HG03469 (cell line): ENCODE data around the gene DMBT1.

Experiments
- ATAC-seq: cut with Tn5 transposase; IDR thresholded peaks from one replicate; pipeline ENCODE4 v1.9.1; 2021; ENCODE audit warnings: mild to moderate bottlenecking, moderate library complexity, moderate number of reproducible peaks; ENCODE audit not compliant: unreplicated experiment

DMBT1 gene

DNA sequence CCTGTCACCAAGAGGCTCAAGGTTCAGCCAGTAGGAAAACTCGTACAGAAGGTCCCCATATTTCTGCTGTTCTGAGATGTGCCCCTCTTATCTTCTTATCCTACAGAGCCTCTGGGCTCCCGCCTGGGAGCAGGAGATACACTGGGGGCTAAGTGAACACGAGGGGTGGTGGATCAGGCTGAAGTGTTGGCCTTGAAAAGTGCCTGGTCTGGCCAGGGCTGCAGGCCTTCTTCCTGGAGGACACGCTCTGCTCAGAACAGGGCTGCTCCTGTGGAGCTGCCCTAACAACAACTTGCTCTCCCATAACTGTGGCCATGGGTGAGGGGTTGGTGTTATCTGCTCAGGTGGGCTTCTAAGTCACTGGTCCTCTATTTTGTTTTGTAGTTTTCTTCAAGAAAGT, 105.4 kb downstream of the DMBT1 start:
- no peak for ATAC-seq

DNA sequence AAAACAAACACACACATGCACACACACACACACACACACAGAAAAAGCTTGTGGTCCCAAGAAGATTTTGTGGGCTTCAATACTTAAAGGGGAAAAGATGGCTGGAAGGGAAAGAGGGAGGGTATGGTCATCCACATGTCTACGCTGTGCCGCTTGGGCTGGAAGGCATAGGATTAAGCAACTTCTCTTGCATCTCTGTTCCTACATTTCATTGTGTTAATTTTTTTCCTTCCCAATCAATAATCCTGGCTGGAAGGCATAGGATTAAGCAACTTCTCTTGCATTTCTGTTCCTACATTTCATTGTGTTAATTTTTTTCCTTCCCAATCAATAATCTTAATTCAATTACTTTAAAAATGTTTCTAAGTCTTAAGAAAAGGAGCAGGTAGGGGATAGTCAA, 108.5 kb downstream of the DMBT1 start:
- ATAC-seq, result no peak

- ATAC-seq, result no peak
These were observed 109.3 kb downstream of the DMBT1 start for GRCh38 chr10:122669842-122670241.

DNA sequence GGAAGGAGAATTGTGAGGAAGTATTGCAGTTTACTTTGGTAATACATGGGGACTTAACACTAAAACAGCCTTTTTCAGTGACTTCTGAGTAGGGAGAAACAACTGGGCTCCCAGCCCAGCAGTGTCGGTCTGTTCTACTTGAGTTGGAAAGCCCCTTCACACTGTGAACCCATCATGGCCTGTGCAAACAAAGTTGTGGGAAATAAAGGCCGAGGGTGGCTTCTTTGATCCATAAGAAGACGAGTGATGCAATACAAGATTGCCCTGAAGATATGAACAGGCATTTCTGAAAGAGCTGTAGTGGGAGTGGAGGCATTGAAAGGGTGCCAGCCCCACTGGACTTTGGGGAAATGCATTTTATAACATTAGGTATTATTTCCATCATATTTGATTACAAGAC, 110.8 kb downstream of the DMBT1 start:
- no peak for ATAC-seq

- no peak for ATAC-seq
These were observed 112.1 kb downstream of the DMBT1 start for GRCh38 chr10:122672655-122673054.

DNA sequence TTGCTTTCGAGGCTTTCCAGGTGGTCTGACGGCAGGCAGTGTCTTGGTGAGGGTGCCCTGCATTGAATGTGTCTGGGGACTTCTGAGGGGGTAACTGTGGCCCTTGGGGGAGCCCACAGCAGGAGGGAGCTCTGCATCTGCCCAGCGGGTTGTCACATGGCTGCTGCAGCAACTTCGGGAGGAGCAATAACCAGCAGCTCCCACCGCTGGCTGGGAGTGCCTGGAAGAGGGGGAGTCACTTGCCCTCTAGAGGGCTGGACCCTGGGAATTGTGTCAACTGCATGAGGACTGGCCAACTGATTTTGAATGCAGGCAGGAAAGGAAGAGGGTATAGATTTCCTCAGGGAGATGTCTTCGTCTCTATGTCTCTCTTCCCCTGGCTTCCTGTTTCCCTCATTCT, 112.7 kb downstream of the DMBT1 start:
- ATAC-seq, result no peak

DNA sequence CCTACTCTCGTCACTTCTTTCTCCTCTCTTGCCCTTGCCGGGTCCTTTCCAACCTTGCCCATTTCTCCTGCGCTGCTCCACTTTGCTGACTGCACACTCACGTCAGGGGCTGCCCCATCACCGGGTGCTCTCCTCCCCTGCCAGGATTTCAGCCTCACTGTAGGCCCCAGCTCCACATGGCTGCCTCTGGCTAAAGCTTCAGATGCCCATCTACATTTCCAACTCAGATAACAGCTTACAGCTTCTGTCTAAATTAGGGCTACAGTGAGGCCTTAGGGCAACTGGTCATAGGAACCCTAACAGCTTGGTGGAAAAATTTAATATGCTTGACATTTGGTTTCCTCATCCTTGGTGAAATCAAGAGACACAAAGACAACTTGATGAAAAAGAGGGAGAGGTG, 113.2 kb downstream of the DMBT1 start:
- no peak for ATAC-seq

- ATAC-seq, result no peak
These were observed 114.2 kb downstream of the DMBT1 start for GRCh38 chr10:122674781-122675180.

- ATAC-seq, result no peak
These were observed 114.7 kb downstream of the DMBT1 start for GRCh38 chr10:122675278-122675677.

DNA sequence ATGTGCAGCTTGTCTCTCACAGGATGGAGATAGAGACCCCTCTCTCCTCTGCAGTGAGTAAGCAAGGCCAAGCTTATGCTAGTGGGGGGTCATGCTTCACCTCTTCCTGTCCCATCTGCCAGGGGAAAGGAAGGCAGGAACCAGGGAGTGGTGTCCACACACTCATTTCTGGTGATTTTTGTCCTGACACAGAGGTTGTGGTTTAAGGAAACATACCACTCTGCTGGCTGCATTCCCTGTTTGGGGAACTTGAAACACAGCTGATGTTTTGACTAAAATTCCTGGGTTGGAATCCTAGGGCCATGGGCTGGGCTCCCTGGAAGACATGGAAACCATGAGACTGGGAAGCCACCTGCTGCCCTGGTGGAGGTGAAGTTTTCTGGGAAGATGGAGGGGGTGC, 117.7 kb downstream of the DMBT1 start:
- ATAC-seq, result no peak

- ATAC-seq, result no peak
These were observed 122.0 kb downstream of the DMBT1 start for GRCh38 chr10:122682522-122682921.

- no peak for ATAC-seq
These were observed 127.9 kb downstream of the DMBT1 start for GRCh38 chr10:122688293-122688989.

DNA sequence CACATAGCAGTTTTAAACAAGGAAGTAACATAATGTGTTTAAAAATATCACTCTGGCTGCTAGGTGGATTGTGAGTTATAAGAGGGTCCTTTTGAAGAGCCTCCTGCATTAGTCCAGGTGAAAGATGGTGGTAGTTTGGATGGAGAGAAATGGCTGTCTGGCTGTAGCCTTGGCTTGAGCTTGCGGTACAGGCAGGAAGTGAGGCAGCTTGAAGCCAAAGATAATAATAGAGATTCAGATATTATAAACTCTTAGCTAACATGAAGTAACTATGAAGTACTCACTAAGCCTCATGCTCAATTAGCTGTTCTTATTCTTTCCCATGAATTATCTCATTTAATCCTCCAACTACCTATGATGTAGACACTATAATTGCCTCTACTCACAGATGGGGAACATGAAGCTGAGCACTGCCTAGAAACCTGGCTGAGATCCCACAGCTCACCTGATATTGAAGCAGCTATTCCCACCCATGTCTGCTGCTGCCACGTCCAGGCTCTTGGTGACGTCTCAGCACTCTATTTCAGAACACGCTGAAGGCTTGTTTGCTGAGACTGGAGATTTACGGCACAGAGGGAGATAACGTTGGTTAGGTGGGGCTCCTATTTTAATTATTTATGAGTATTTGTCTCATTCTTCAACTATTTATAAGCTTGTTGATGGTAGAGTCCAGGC, 128.7 kb downstream of the DMBT1 start:
- ATAC-seq, result no peak

GRCh38 chr10:122692744-122693143, 132.2 kb downstream of the DMBT1 start:
- no peak for ATAC-seq
